GM12864 (cell line): Measurements from ENCODE around the gene ARCN1.

Experiments
- DNase-seq: peaks from one replicate; pipeline ENCODE4 v3.0.0-alpha.2; 2011; ENCODE audit warnings: low read depth
- H3K4me3 ChIP-seq: 2 replicates; pipeline ENCODE4 v1.5.1; 2011; ENCODE audit warnings: mild to moderate bottlenecking, low read depth, low read length, control low read depth
- TF ChIP-seq, protein P1 (sequence below): IDR thresholded peaks from 2 replicates; pipeline ENCODE4 v1.5.1; 2011; ENCODE audit warnings: low read depth, mild to moderate bottlenecking, moderate library complexity, low read length, control low read depth, inconsistent platforms; ENCODE audit errors: missing control alignments

ARCN1 gene

DNA sequence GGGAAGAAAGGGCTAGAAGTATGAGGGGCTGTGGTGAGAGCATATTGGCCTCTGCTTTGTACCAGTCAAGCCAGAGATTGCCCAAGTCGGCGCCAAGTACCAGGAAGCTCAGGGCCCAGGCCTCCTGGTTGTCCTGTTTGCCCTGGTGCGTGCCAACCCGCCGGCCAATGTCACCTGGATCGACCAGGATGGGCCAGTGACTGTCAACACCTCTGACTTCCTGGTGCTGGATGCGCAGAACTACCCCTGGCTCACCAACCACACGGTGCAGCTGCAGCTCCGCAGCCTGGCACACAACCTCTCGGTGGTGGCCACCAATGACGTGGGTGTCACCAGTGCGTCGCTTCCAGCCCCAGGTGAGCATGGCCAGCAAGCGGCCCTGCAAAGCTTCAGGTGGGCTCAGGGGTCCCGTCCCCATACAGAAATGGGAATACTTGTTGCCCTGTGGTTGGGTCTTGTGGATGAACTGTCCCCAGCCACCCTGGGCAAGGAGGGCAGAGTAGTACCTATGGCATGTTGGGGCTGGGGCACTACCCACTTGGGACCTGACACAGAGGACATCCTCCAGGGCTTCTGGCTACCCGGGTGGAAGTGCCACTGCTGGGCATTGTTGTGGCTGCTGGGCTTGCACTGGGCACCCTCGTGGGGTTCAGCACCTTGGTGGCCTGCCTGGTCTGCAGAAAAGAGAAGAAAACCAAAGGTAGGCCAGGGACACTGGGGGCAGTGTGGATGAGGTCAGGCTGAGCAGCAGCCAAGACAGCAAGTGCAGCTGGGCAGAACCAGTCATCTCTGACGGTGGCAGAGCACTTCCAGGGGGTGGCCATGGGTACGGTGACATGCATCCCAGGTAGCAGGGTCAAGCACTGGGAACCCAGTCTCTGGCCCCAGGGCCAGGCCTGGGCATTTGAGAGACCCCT is 39.1 kb upstream of the ARCN1 start:
- TF ChIP-seq, protein P1, sequence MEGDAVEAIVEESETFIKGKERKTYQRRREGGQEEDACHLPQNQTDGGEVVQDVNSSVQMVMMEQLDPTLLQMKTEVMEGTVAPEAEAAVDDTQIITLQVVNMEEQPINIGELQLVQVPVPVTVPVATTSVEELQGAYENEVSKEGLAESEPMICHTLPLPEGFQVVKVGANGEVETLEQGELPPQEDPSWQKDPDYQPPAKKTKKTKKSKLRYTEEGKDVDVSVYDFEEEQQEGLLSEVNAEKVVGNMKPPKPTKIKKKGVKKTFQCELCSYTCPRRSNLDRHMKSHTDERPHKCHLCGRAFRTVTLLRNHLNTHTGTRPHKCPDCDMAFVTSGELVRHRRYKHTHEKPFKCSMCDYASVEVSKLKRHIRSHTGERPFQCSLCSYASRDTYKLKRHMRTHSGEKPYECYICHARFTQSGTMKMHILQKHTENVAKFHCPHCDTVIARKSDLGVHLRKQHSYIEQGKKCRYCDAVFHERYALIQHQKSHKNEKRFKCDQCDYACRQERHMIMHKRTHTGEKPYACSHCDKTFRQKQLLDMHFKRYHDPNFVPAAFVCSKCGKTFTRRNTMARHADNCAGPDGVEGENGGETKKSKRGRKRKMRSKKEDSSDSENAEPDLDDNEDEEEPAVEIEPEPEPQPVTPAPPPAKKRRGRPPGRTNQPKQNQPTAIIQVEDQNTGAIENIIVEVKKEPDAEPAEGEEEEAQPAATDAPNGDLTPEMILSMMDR = no peak
- H3K4me3 ChIP-seq = no peak overlapping the region

DNA sequence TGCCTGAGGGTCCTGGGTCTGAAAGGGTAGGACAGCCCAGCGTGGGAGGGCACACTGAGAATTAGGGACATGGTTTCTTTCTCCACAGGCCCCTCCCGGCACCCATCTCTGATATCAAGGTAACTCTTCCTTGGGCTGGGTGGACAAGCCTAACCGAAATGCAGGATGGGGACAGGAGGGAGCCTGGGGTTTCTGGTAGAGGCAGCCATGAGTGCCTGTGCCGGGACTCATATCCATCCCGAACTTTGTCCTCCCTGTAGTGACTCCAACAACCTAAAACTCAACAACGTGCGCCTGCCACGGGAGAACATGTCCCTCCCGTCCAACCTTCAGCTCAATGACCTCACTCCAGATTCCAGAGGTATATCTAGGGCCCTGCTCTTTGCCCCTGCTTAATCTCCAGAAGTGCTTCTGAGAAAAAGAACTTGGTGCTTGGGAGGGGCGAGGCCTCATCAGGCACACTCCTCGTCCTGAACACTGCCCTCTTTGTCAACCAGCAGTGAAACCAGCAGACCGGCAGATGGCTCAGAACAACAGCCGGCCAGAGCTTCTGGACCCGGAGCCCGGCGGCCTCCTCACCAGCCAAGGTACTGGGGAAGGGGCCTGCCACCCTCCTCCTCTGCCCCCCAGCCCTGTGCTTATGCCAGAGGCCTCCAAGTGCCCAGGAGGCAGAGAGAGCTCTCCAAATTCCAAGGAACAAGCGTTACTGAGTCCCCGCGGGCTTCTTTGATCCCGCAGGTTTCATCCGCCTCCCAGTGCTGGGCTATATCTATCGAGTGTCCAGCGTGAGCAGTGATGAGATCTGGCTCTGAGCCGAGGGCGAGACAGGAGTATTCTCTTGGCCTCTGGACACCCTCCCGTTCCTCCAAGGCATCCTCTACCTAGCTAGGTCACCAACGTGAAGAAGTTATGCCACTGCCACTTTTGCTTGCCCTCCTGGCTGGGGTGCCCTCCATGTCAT is 38.2 kb upstream of the ARCN1 start:
- no peak overlapping the region for H3K4me3 ChIP-seq
- DNase-seq = no peak
- TF ChIP-seq, protein P1 = no peak

More for the DNA sequence above, 39.1 kb upstream of the ARCN1 start:
- no peak for DNase-seq

- H3K4me3 ChIP-seq = no peak overlapping the region
- DNase-seq = no peak
- TF ChIP-seq, protein P1 = no peak
Observed at GRCh38 chr11:118535261-118535660, 36.9 kb upstream of the ARCN1 start.

DNA sequence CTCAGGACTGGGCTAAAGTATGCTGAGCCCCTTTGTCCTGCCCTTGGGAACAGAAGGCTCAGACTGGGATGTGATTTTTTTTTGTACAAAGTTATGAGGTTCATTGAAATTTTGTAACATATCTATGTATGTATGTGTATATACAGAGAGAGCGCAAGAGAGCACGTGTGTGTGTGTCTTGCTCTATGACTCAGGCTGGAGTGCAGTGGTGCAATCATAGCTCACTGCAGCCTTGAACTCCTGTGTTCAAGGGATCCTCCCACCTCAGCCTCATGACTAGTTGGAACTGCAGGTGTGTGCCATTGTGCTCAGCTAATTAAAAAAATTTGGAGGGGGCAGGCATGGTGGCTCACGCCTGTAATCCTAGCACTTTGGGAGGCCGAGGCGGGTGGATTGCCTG is 35.5 kb upstream of the ARCN1 start:
- no peak for DNase-seq
- TF ChIP-seq, protein P1 = no peak
- no peak overlapping the region for H3K4me3 ChIP-seq

GRCh38 chr11:118537409-118537980 is 34.7 kb upstream of the ARCN1 start:
- no peak for DNase-seq
- TF ChIP-seq, protein P1 = no peak
- no peak overlapping the region for H3K4me3 ChIP-seq

- TF ChIP-seq, protein P1 = no peak
- no peak overlapping the region for H3K4me3 ChIP-seq
- no peak for DNase-seq
Observed at GRCh38 chr11:118544010-118544646, 28.1 kb upstream of the ARCN1 start.
